Epithelial cell of esophagus (primary cell): ENCODE results near the gene CCR4.
A peak's percentile ranks its signal among the peaks of the same experiment; 100 is the strongest.

ENCODE experiments used
- DNase-seq: peaks from one replicate; pipeline ENCODE4 v3.0.0; 2010; ENCODE audit warnings: low read depth
- H3K4me3 ChIP-seq: 2 replicates; pipeline ENCODE4 v1.5.1; 2011; ENCODE audit warnings: mild to moderate bottlenecking, low read length, control low read depth
- TF ChIP-seq, protein P1 (sequence below): IDR thresholded peaks from 2 replicates; pipeline ENCODE4 v1.5.1; 2011; ENCODE audit warnings: low read depth, mild to moderate bottlenecking, low read length, control low read depth, inconsistent platforms; ENCODE audit not compliant: insufficient read depth; ENCODE audit errors: missing control alignments

CCR4 gene

DNA sequence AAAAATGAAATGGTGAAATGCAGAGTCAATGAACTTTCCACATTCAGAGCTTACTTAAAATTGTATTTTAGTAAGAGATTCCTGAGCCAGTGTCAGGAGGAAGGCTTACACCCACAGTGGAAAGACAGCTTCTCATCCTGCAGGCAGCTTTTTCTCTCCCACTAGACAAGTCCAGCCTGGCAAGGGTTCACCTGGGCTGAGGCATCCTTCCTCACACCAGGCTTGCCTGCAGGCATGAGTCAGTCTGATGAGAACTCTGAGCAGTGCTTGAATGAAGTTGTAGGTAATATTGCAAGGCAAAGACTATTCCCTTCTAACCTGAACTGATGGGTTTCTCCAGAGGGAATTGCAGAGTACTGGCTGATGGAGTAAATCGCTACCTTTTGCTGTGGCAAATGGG lies 3.1 kb downstream of the CCR4 start:
- H3K4me3 ChIP-seq = no peak overlapping the region
- peak; percentile 87 for DNase-seq
- TF ChIP-seq, protein P1, sequence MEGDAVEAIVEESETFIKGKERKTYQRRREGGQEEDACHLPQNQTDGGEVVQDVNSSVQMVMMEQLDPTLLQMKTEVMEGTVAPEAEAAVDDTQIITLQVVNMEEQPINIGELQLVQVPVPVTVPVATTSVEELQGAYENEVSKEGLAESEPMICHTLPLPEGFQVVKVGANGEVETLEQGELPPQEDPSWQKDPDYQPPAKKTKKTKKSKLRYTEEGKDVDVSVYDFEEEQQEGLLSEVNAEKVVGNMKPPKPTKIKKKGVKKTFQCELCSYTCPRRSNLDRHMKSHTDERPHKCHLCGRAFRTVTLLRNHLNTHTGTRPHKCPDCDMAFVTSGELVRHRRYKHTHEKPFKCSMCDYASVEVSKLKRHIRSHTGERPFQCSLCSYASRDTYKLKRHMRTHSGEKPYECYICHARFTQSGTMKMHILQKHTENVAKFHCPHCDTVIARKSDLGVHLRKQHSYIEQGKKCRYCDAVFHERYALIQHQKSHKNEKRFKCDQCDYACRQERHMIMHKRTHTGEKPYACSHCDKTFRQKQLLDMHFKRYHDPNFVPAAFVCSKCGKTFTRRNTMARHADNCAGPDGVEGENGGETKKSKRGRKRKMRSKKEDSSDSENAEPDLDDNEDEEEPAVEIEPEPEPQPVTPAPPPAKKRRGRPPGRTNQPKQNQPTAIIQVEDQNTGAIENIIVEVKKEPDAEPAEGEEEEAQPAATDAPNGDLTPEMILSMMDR = no peak

DNA sequence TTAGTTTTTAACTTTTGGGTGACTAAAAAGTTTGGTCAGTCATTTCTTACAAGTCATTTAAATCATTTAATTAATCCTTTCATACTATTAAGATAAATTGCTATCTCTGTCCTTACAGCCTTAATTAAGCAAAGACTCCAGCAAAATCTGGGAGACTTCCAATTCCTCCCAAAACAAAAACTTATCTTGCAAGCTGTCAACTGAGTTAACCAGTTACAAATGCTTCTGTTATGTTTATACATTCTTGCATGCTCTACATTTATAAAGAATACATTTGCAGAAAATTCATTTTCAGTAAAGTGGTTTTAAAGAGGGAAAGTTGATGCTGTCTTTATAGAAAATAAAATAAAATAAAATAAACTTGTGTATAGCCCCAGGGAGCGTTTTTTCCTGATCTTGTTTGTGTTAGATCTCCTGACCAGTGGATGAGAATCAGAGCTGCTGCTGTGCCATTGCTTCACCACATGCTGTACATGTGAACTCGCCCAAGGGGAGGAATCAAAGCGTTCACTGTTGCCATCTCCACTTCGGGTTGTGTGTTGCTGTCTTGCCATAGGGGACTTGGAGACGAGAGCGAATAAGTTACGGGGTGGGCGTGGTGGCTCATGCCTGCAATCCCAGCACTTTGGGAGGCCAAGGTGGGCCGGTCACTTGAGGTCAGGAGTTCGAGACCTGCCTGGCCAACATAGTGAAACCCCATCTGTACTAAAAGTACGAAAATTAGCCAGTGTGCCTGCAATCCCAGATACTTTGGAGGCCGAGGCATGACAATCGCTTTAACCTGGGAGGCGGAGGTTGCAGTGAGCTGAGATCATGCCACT lies 5.5 kb downstream of the CCR4 start:
- H3K4me3 ChIP-seq = no peak overlapping the region
- DNase-seq = no peak
- TF ChIP-seq, protein P1 = no peak

DNA sequence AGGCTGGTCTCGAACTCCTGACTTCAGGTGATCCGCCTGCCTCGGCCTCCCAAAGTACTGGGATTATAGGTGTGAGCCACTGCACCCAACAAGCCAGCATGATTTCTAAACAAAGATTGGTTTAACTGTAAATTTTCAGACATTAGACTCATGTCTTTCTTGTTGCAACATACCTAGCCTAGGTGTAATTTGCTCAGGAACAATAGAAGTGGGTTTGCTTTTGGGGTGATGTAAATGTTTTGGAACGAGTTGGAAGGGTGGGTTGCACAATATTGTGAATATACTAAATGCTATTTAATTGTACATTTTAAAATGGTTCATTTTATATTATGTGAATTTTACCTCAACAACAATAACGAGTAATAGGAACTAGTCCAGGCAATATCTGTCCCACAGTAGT lies 7.1 kb downstream of the CCR4 start:
- no peak overlapping the region for H3K4me3 ChIP-seq
- DNase-seq = peak; percentile 92
- TF ChIP-seq, protein P1 = no peak

DNA sequence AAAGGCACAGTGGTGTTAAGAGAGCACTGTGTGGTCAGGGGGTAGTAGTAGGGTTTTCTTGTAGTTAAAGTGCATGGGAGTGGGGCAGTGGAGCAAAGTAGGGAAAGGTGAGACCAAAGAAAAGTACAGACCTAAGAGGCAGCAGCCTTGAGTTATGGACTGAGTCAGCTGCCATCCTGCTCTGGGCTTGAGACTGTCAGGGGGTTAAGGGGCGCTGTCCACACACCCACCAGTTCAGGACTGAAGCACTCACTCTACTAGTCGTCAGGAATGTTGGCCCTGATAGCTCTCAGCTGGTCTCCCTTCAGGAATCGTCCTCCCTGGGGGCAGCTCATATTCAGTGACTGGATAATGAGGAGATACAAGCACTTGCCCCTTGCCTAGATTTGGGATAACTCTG lies 7.9 kb downstream of the CCR4 start:
- TF ChIP-seq, protein P1 = no peak
- no peak overlapping the region for H3K4me3 ChIP-seq
- peak; percentile 30 for DNase-seq

DNA sequence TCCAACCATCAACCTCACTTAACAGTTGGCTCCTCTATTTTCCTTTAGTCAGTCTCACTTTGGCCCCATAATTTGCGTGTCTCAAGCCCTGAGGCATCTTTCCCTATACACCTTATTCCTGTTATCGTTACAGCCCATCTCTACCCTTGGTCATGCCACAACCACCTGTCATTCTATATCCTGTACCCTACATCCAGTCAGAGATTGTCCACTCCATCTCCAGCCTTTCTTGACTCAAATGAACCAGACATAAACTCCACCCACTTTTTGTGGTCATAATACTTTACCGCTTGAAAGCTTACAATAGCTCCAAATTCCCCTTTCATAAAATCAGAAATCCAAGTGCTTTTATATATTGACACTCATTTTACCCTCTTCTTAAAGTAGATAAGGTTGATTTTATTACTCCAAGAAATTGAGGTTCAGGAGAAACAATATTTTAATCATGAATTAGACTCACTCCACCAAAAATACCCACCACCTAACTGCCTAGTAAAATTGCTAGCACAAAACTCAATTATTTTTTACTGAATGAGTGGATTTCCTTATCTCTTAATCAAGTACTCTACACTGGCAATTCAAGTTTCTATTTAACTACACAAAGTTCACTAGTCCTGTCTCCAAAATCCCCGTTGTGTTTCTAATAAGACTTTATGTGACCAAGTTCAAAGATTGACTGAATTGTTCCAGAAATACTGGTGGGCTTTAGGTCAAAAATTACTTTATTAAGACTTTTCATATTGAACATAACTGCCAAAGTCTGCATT lies 9.1 kb downstream of the CCR4 start:
- TF ChIP-seq, protein P1 = no peak
- no peak for DNase-seq
- no peak overlapping the region for H3K4me3 ChIP-seq

DNA sequence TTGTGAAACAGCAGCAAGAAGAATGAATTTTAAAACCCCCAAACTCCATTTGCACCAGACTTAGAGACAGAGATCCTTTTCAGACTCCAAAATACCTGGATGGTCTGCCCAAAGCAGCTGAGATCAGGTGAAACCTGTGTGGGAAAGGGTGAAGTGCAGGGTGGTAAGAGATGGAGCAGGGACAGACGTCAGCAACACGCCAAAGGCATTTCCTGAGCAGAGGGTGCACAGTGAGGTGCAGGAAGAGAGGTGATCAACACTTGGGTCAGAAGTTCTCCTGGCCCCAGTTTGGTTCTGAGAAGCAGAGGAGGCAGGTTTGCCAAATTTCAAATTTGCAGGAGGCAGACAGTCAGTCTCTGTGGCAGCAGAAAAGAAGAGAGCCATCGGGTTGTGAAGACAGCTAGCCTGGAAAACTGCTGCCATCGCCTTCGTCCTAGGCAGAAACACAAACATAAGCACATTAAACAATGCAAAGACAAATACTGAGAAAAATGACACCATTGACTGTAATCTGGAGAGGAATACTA lies 9.8 kb downstream of the CCR4 start:
- no peak overlapping the region for H3K4me3 ChIP-seq
- no peak for DNase-seq
- TF ChIP-seq, protein P1 = no peak
